LNCaP clone FGC (cell line): Measurements from ENCODE around the gene GBE1.

Experiments used
- DNase-seq: peaks from one replicate; pipeline ENCODE4 v3.0.0-alpha.2; 2011; ENCODE audit warnings: low read depth
- H3K4me3 ChIP-seq: 2 replicates; pipeline ENCODE4 v1.5.1; 2011; ENCODE audit warnings: mild to moderate bottlenecking, low read depth, low read length, control low read depth
- TF ChIP-seq, protein P1 (sequence below): IDR thresholded peaks from 2 replicates; pipeline ENCODE4 v1.5.1; 2012; ENCODE audit warnings: mild to moderate bottlenecking; ENCODE audit not compliant: control insufficient read depth, insufficient read depth; ENCODE audit errors: extremely low read depth

The GBE1 gene

DNA sequence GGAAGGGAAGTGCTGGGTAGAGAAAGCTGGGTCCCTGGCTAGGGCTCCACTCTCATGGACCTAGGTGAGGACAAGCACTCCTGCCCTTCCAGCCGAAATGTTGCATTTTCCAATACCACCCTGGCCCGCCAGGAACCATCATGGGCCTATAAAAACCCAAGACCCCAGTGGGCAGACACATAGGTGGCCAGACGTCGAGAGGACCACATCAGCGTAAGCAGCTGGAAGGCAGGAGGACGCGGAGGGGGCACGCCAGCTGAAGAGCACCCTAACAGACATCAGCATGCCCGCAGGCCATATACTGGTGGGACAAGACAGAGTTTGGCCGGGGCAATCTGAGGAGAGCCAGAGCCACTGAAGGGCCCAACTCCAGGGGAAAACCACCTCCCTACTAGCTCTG, 98.3 kb downstream of the GBE1 start:
- DNase-seq: no peak
- H3K4me3 ChIP-seq: no peak overlapping the region
- TF ChIP-seq, protein P1, sequence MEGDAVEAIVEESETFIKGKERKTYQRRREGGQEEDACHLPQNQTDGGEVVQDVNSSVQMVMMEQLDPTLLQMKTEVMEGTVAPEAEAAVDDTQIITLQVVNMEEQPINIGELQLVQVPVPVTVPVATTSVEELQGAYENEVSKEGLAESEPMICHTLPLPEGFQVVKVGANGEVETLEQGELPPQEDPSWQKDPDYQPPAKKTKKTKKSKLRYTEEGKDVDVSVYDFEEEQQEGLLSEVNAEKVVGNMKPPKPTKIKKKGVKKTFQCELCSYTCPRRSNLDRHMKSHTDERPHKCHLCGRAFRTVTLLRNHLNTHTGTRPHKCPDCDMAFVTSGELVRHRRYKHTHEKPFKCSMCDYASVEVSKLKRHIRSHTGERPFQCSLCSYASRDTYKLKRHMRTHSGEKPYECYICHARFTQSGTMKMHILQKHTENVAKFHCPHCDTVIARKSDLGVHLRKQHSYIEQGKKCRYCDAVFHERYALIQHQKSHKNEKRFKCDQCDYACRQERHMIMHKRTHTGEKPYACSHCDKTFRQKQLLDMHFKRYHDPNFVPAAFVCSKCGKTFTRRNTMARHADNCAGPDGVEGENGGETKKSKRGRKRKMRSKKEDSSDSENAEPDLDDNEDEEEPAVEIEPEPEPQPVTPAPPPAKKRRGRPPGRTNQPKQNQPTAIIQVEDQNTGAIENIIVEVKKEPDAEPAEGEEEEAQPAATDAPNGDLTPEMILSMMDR: no peak

DNA sequence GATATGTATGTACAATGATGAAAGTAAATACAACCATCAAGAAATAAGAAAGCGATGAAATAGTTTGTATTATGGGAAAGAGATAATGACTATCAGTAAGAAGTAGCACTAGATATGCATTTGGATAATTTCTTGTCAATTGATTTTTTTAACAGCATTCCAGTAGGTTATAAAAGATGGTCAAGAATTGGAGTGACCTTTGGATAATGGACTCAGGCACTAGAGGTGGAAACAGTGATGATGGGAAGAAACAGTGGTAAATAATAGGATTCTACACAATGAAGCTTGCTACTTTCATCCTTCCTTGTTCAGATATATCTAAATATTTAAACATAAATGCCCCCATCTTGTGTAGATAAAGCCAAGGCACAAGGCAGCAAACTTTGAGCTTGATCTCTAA, 101.4 kb downstream of the GBE1 start:
- TF ChIP-seq, protein P1: no peak
- DNase-seq: no peak
- H3K4me3 ChIP-seq: no peak overlapping the region

DNA sequence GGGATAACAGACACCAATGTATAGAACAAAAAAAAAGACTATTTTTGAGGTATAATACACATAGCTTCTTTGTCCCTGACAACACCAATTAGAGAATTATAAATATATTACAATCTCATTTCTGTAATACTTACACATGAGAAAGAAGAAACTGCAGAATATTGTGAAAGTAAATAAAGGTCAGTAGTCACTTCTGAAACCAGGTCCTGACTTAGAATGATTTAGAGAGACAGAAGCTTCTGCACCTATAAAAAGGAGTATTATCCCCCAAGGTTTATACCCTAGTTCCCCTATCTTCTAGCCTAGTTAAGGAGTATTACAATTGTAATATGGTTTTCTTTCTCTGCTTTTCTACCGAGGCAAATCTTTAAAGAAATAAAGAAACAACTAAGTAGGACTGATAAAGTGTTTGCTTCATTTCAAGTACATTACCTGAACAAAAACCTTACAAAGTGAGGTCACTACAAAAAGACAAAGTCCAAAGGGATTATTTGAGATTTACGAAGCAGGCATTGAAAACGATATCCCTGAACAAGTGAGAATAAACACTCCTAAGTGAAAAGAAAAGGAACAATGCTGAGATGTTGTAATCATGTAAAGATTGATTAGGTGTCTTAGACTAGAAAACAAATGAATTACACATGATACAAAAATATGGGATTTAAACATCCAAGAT, 103.0 kb downstream of the GBE1 start:
- no peak for DNase-seq
- H3K4me3 ChIP-seq: no peak overlapping the region
- TF ChIP-seq, protein P1: no peak

DNA sequence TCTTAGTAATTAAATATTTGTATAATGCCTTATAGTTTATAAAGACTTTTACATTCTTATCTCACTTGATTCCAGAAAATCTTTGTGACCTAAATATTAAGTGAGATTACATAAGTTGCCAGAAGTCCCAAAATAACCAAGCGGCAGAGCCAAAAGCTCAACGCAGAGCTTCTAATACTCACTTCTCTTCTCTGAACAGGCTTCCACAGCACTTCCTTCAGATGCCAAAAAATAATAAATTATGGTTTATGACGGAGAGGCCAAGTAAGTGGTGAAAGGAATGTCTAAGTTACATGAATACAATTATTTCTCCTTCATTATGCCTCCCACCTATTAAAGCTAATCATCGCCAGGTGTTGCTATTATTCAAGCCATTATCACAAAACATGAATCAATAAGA, 110.3 kb downstream of the GBE1 start:
- TF ChIP-seq, protein P1: no peak
- no peak overlapping the region for H3K4me3 ChIP-seq
- DNase-seq: no peak

DNA sequence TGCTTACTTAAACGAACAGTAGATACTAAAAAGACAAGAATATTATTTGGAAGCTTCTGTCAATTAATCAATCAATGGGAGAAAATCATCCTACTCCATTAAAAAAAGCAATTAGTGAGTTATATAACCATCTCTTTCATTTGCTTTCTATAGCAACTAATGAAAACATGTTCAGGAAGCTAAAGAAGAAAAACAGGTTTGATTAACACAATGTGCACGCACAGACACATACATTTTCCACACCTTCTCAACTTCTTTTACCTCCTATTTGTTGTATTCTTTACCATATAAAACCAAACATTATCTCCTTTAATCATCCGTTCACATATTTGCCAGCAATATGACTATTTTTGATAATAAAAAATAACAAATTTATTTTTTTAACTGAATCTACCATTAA, 111.3 kb downstream of the GBE1 start:
- DNase-seq: no peak
- no peak overlapping the region for H3K4me3 ChIP-seq
- TF ChIP-seq, protein P1: no peak

DNA sequence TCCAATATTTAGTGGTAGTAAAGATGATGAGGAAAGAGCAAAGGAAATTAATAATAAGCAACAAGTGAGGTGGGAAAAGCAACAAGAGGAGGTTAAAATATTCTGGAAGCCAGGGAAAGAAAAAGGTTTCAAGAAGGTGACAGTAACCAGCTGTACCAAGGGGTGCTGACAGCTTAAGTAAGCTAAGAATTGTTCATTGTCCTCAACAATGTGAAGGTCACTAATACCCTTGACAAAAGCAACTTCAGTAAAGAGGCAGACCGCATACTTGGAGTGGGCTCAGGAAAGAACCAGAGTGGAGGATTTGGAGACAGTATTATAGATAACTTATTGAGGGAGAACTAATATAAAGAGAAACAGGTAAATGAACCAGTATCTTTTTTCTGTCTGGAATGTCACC, 116.2 kb downstream of the GBE1 start:
- TF ChIP-seq, protein P1: no peak
- DNase-seq: no peak
- H3K4me3 ChIP-seq: no peak overlapping the region

DNA sequence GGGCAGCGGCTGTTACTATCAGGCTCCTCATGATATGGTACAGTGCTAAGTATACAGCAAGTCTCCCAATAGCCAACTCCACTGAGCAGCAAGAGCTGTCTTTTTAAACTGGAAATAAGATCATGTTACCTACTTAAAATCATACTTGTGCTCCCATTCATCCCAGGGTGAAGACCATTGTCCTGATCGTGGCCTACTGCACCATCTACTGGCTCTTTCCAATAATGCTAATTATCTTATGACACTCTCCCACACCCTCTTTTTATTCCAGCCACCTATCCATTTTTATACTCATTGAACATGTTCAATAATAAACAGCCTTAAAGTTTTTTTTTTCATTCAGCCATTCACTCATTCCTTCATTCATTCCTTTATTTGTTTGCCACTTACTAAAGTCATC, 117.7 kb downstream of the GBE1 start:
- no peak overlapping the region for H3K4me3 ChIP-seq
- TF ChIP-seq, protein P1: peak; percentile 55
- DNase-seq: peak; percentile 10
